ENCODE results near the gene VRK1.

GRCh38 chr14:96847451-96847850 is 50.3 kb downstream of the VRK1 start:
- TF ChIP-seq CTCF (conservative IDR thresholded peaks at IDR 0.05; ENCODE audit: low read length) (no peak), EZH2phosphoT487 (IDR thresholded peaks at IDR 0.05; ENCODE audit: borderline replicate concordance, low read depth, low read length) (no peak)
